H9 (cell line): ENCODE data around the gene PRELID2. TPM values are rescaled to one million over a fixed set of nuclear protein-coding genes. Genes with fewer than 3 reads are reported as not detected.

ENCODE experiments used
- DNase-seq: peaks from one replicate; pipeline ENCODE4 v3.0.0-alpha.2; 2017
- H2AFZ ChIP-seq: one replicate; pipeline ENCODE4 v1.6.1; 2013; ENCODE audit warnings: mild to moderate bottlenecking, low read length, control low read depth, moderate library complexity
- H2AK5ac ChIP-seq: 2 replicates; pipeline ENCODE4 v1.6.1; 2013; ENCODE audit warnings: low read length, control low read depth, mixed read lengths; ENCODE audit not compliant: insufficient read length
- H2BK120ac ChIP-seq: one replicate; pipeline ENCODE4 v1.6.1; 2013; ENCODE audit warnings: low read depth, mild to moderate bottlenecking, low read length, control low read depth, inconsistent platforms; ENCODE audit not compliant: poor library complexity, severe bottlenecking
- H2BK12ac ChIP-seq: 2 replicates; pipeline ENCODE4 v1.6.1; 2013; ENCODE audit warnings: low read length, control low read depth, mixed read lengths, low read depth; ENCODE audit not compliant: insufficient read length
- H2BK15ac ChIP-seq: 2 replicates; pipeline ENCODE4 v1.6.1; 2013; ENCODE audit warnings: low read depth, low read length, control low read depth
- H2BK20ac ChIP-seq: one replicate; pipeline ENCODE4 v1.6.1; 2013; ENCODE audit warnings: low read depth, mild to moderate bottlenecking, low read length, control low read depth, inconsistent platforms; ENCODE audit not compliant: poor library complexity, severe bottlenecking
- H2BK5ac ChIP-seq: 2 replicates; pipeline ENCODE4 v1.6.1; 2013; ENCODE audit warnings: low read length, control low read depth, mixed read lengths; ENCODE audit not compliant: insufficient read length
- H3K14ac ChIP-seq: 2 replicates; pipeline ENCODE4 v1.6.1; 2013; ENCODE audit warnings: low read length, control low read depth; ENCODE audit not compliant: insufficient read depth
- H3K18ac ChIP-seq: 2 replicates; pipeline ENCODE4 v1.6.1; 2013; ENCODE audit warnings: low read depth, mild to moderate bottlenecking, mixed read lengths, low read length, control low read depth; ENCODE audit not compliant: insufficient read length
- H3K23ac ChIP-seq: 2 replicates; pipeline ENCODE4 v1.6.1; 2013; ENCODE audit warnings: low read length, control low read depth, mixed read lengths, low read depth; ENCODE audit not compliant: insufficient read length
- H3K23me2 ChIP-seq: 2 replicates; pipeline ENCODE4 v1.6.1; 2013; ENCODE audit warnings: low read depth, mild to moderate bottlenecking, mixed read lengths, low read length, control low read depth; ENCODE audit not compliant: insufficient read length, poor library complexity, severe bottlenecking
- H3K27ac ChIP-seq: 2 replicates; pipeline ENCODE4 v1.5.1; 2013; ENCODE audit warnings: low read length, control low read depth, mixed read lengths, low read depth; ENCODE audit not compliant: insufficient read length
- H3K27me3 ChIP-seq: 2 replicates; pipeline ENCODE4 v1.6.1; 2013; ENCODE audit warnings: low read length, control low read depth, inconsistent platforms; ENCODE audit not compliant: insufficient read depth
- H3K4ac ChIP-seq: 2 replicates; pipeline ENCODE4 v1.6.1; 2013; ENCODE audit warnings: low read depth, mild to moderate bottlenecking, control low read depth, inconsistent platforms, low read length, moderate library complexity
- H3K4me1 ChIP-seq: 2 replicates; pipeline ENCODE4 v1.6.1; 2013; ENCODE audit warnings: low read length, control low read depth, inconsistent platforms; ENCODE audit not compliant: insufficient read depth
- H3K4me2 ChIP-seq: 2 replicates; pipeline ENCODE4 v1.6.1; 2013; ENCODE audit warnings: low read length, control low read depth, mixed read lengths; ENCODE audit not compliant: insufficient read length, insufficient read depth
- H3K56ac ChIP-seq: 2 replicates; pipeline ENCODE4 v1.6.1; 2013; ENCODE audit warnings: low read depth, mild to moderate bottlenecking, mixed read lengths, low read length, control low read depth; ENCODE audit not compliant: insufficient read length
- H3K79me1 ChIP-seq: 2 replicates; pipeline ENCODE4 v1.6.1; 2013; ENCODE audit warnings: low read depth, mild to moderate bottlenecking, moderate library complexity, low read length, control low read depth, inconsistent platforms; ENCODE audit not compliant: insufficient read depth, poor library complexity, severe bottlenecking
- H3K79me2 ChIP-seq: 2 replicates; pipeline ENCODE4 v1.6.1; 2013; ENCODE audit warnings: low read length, control low read depth, inconsistent platforms; ENCODE audit not compliant: insufficient read depth
- H3K9ac ChIP-seq: 2 replicates; pipeline ENCODE4 v1.6.1; 2013; ENCODE audit warnings: low read length, control low read depth, mixed read lengths; ENCODE audit not compliant: insufficient read length; ENCODE audit errors: extremely low read depth
- H3K9me3 ChIP-seq: one replicate; pipeline ENCODE4 v1.6.1; 2013; ENCODE audit warnings: low read depth, low read length, inconsistent platforms; ENCODE audit not compliant: control insufficient read depth
- H3T11ph ChIP-seq: one replicate; pipeline ENCODE4 v1.6.1; 2013; ENCODE audit warnings: mild to moderate bottlenecking, low read length, control low read depth, inconsistent platforms
- H4K20me1 ChIP-seq: one replicate; pipeline ENCODE4 v1.6.1; 2013; ENCODE audit not compliant: control insufficient read depth, insufficient read length, insufficient read depth
- H4K5ac ChIP-seq: 2 replicates; pipeline ENCODE4 v1.6.1; 2013; ENCODE audit warnings: low read depth, mild to moderate bottlenecking, mixed read lengths, low read length, control low read depth; ENCODE audit not compliant: insufficient read length
- H4K8ac ChIP-seq: replicated peaks from 2 replicates; pipeline ENCODE4 v1.6.1; 2013; ENCODE audit warnings: low read length, control low read depth, mixed read lengths, low read depth; ENCODE audit not compliant: insufficient read length
- H4K91ac ChIP-seq: 2 replicates; pipeline ENCODE4 v1.6.1; 2013; ENCODE audit warnings: low read depth, mild to moderate bottlenecking, moderate library complexity, mixed read lengths, low read length, control low read depth; ENCODE audit not compliant: insufficient read length
- H3K27ac Mint-ChIP-seq, 3 experiments: 2 replicates in 2 of 3; 3 replicates in 1 of 3; pipeline ENCODE4 v1.8.0; 2020 to 2021; ENCODE audit warnings: mixed read lengths in 3 of 3, mild to moderate bottlenecking in 1 of 3, moderate library complexity in 1 of 3
- H3K27me3 Mint-ChIP-seq: 2 replicates; pipeline ENCODE4 v1.8.0; 2021; ENCODE audit warnings: low read depth, mild to moderate bottlenecking, moderate library complexity, mixed read lengths
- H3K36me3 Mint-ChIP-seq, 3 experiments: 2 replicates in 2 of 3; 3 replicates in 1 of 3; pipeline ENCODE4 v1.8.0; 2020 to 2021; ENCODE audit warnings: low read depth in 3 of 3, mixed read lengths in 3 of 3; ENCODE audit not compliant: insufficient read depth in 1 of 3
- H3K4me1 Mint-ChIP-seq, 2 experiments: 2 replicates each; pipeline ENCODE4 v1.8.0; 2020; ENCODE audit warnings: mixed read lengths in 2 of 2
- H3K4me3 Mint-ChIP-seq, 2 experiments: 2 replicates in 1 of 2; 3 replicates in 1 of 2; pipeline ENCODE4 v1.8.0; 2020 to 2021; ENCODE audit warnings: mild to moderate bottlenecking in 2 of 2, mixed read lengths in 2 of 2, moderate library complexity in 1 of 2
- H3K9me3 Mint-ChIP-seq, 2 experiments: 2 replicates in 1 of 2; 3 replicates in 1 of 2; pipeline ENCODE4 v1.8.0; 2020; ENCODE audit warnings: mild to moderate bottlenecking in 2 of 2, mixed read lengths in 2 of 2, moderate library complexity in 1 of 2
- CTCF ChIP-seq: fragments of 200-600 bp; sonication (generic); conservative IDR thresholded peaks from 3 replicates; pipeline ENCODE4 v1.8.0; 2021; ENCODE audit warnings: antibody characterized with exemption, mild to moderate bottlenecking
- WGBS: extraction: QIAGEN DNeasy Blood & Tissue Kit; methylation state at CpG from one replicate; pipeline ENCODE4 v1.1.7; 2013; ENCODE audit warnings: missing lambda C conversion rate, low lambda C conversion rate, mixed read lengths; ENCODE audit not compliant: insufficient read length; ENCODE audit errors: extremely low coverage; 5-methylcytosine and 5-hydroxymethylcytosine counted together
- total RNA-seq: library from RNA; stranded (reverse); gene quantifications from 2 replicates; pipeline ENCODE4 v1.2.1, GENCODE V29; 2021

PRELID2 gene
- total RNA-seq, 1 experiment from 2014 or later, result 13.2 TPM

- Histone ChIP-seq H4K5ac (no peak overlapping the region), H3K56ac (no peak overlapping the region), H2BK120ac (no peak overlapping the region), H4K20me1 (no peaks in the 10 kb centered on the region), H3K79me1 (no peaks in the 10 kb centered on the region), H2AK5ac (no peak overlapping the region), H3K4me2 (no peak overlapping the region), H2BK15ac (no peak overlapping the region), H2BK5ac (no peak overlapping the region), H3K18ac (no peak overlapping the region), H3K79me2 (no peaks in the 10 kb centered on the region), H3K27me3 (no peaks in the 10 kb centered on the region), H3K9me3 (no peaks in the 10 kb centered on the region), H4K91ac (no peak overlapping the region), H3K23me2 (no peaks in the 10 kb centered on the region), H2AFZ (no peak overlapping the region), H3K9ac (no peak overlapping the region), H3K27ac (no peak overlapping the region), H3T11ph (no peak overlapping the region), H2BK12ac (no peak overlapping the region), H3K23ac (no peak overlapping the region), H3K14ac (no peak overlapping the region), H3K4ac (no peak overlapping the region), H2BK20ac (no peak overlapping the region), H4K8ac (no peak overlapping the region), H3K4me1 (no peaks in the 10 kb centered on the region)
- Mint-ChIP-seq H3K4me3 (no peak overlapping the region), H3K27me3 (peaks cover 18% of the 10 kb centered on the region), H3K9me3 (no peaks in the 10 kb centered on the region), H3K4me1 (no peaks in the 10 kb centered on the region), H3K27ac (no peak overlapping the region), H3K36me3 (no peaks in the 10 kb centered on the region)
- no peak for DNase-seq
- no peak for TF ChIP-seq CTCF
- WGBS, result no CpG with 5 or more reads among the region's 3 CpGs
These were observed 27.9 kb upstream of the PRELID2 start for GRCh38 chr5:145863003-145863402.
